Sigmoid colon (tissue), 7 donors: ENCODE measurements around the gene INSL3. TPM values are rescaled to one million over a fixed set of nuclear protein-coding genes. Genes with fewer than 3 reads are reported as not detected.

Experiments
- DNase-seq: peaks from one replicate; pipeline ENCODE4 v3.0.0-alpha.2; 2019
- H3K27ac ChIP-seq, 4 donors: fragments of 200-600 bp; sonication (generic); one replicate each; pipeline ENCODE4 v1.5.1; 2016 to 2019; ENCODE audit warnings: mild to moderate bottlenecking in 1 of 4
- H3K27me3 ChIP-seq, 3 donors: fragments of 200-600 bp; sonication (generic); one replicate each; pipeline ENCODE4 v1.5.1; 2019; ENCODE audit warnings: mild to moderate bottlenecking in 1 of 3
- H3K36me3 ChIP-seq, 4 donors: fragments of 200-600 bp; sonication (generic); one replicate each; pipeline ENCODE4 v1.5.1; 2016 to 2019
- H3K4me1 ChIP-seq, 4 donors: fragments of 200-600 bp; sonication (generic); one replicate each; pipeline ENCODE4 v1.5.1; 2017 to 2019
- H3K4me3 ChIP-seq, 4 donors: fragments of 200-600 bp; sonication (generic); one replicate each; pipeline ENCODE4 v1.5.1; 2017 to 2019; ENCODE audit warnings: mild to moderate bottlenecking in 2 of 4, moderate library complexity in 1 of 4
- H3K9me3 ChIP-seq, 4 donors: fragments of 200-600 bp in 3 of 4; sonication (generic) in 3 of 4; one replicate each; pipeline versions ENCODE4 v1.5.1 to v1.6.1; 2013 to 2019
- CTCF ChIP-seq, 4 experiments: fragments of 450-650 bp in 3 of 4; fragments of 200-600 bp in 1 of 4; IDR thresholded peaks; one replicate each; pipeline ENCODE4 v1.5.1; 2016 to 2019; ENCODE audit warnings: antibody characterized with exemption in 4 of 4, mild to moderate bottlenecking in 3 of 4, moderate library complexity in 2 of 4
- EP300 ChIP-seq, 4 donors: sonication (generic); formaldehyde crosslinking; IDR thresholded peaks; one replicate each; pipeline ENCODE4 v1.6.1; 2017; ENCODE audit warnings: antibody characterized with exemption in 4 of 4
- POLR2A ChIP-seq, 2 donors: fragments of 450-650 bp; IDR thresholded peaks; one replicate each; pipeline ENCODE4 v1.6.1; 2016; ENCODE audit warnings: antibody characterized with exemption in 2 of 2, mild to moderate bottlenecking in 2 of 2, moderate library complexity in 2 of 2
- POLR2AphosphoS5 ChIP-seq, 4 donors: sonication (generic); formaldehyde crosslinking; IDR thresholded peaks; one replicate each; pipeline ENCODE4 v1.6.1; 2017; ENCODE audit warnings: antibody characterized with exemption in 4 of 4
- WGBS, 2 donors: extraction: QIAGEN DNeasy Blood & Tissue Kit; methylation state at CpG; one replicate each; pipeline ENCODE4 v1.1.7; 2013; 5-methylcytosine and 5-hydroxymethylcytosine counted together
- intact Hi-C: fragments of 100-400 bp; cut with DNase I; formaldehyde crosslinking; loops from one replicate; pipeline ENCODE4 v1.15.1; 2023
- polyA plus RNA-seq, 3 donors: library from polyadenylated mRNA; stranded (reverse); fragments of 200-250 nt; gene quantifications; one replicate each; pipeline ENCODE4 v1.2.3, GENCODE V29; 2013
- total RNA-seq, 4 donors: library from RNA; depleted of rRNA; stranded (reverse); fragments of >200 nt; gene quantifications; one replicate each; pipeline ENCODE4 v1.1.0, GENCODE V29; 2016
- donor health status: healthy with polysubstance abuse.
- donor health status: Bipolar disorder and iron deficiency.
- donor health status: healthy.

Gene INSL3
- not detected for total RNA-seq
- polyA plus RNA-seq = under 1 TPM in 1 of 3 donors, not detected in 2; 0.85 TPM

- WGBS, 2 donors = 69 to 77% methylated on average over 34 of the region's 34 CpGs
- DNase-seq = no peak
- H3K27ac ChIP-seq = no peak within 1 kb of the TSS
- H3K9me3 ChIP-seq = no peaks in the 10 kb centered on the region
- no peak within 1 kb of the TSS for H3K4me3 ChIP-seq
- no peaks in the 10 kb centered on the region for H3K4me1 ChIP-seq
- intact Hi-C loops = no loop called here
- H3K36me3 ChIP-seq = no peaks in the 10 kb centered on the region
- no peak for TF ChIP-seq POLR2A (IDR thresholded peaks at IDR 0.05)
- no peak for TF ChIP-seq EP300 (IDR thresholded peaks at IDR 0.05)
- no peak for TF ChIP-seq POLR2AphosphoS5 (IDR thresholded peaks at IDR 0.05)
- no peak for TF ChIP-seq CTCF (IDR thresholded peaks at IDR 0.05)
- peaks cover 0 to 39% (median 4%) of the 10 kb centered on the region in 3 donors for H3K27me3 ChIP-seq
Measured at GRCh38 chr19:17821190-17821589, at the start of gene INSL3. INSL3 (minus strand) TSS chr19:17821519; CDS start chr19:17821506, 13 bp downstream.

- Histone ChIP-seq H3K4me1 (peaks cover 0 to 20% (median 18%) of the 10 kb centered on the region in 4 donors), H3K4me3 (no peak overlapping the region), H3K9me3 (no peaks in the 10 kb centered on the region), H3K36me3 (peaks cover under 1 to 20% (median 9%) of the 10 kb centered on the region in 4 donors), H3K27ac (no peak overlapping the region), H3K27me3 (peaks cover 33 to 46% (median 43%) of the 10 kb centered on the region in 3 donors)
- TF ChIP-seq CTCF (IDR thresholded peaks at IDR 0.05) (no peak), POLR2A (IDR thresholded peaks at IDR 0.05) (no peak), POLR2AphosphoS5 (IDR thresholded peaks at IDR 0.05) (no peak), EP300 (IDR thresholded peaks at IDR 0.05) (no peak)
- WGBS, 2 donors = 69 to 74% methylated on average over 11 of the region's 11 CpGs
- intact Hi-C loops = no loop called here
- DNase-seq = no peak
Measured at GRCh38 chr19:17869114-17869608, 47.8 kb upstream of the INSL3 start.

- intact Hi-C loops = no loop called here
- no peak for DNase-seq
- WGBS, 2 donors = 74 to 86% methylated on average over 6 of the region's 6 CpGs
- Histone ChIP-seq H3K4me3 (no peak overlapping the region), H3K27ac (no peak overlapping the region), H3K27me3 (peaks cover 28 to 41% (median 38%) of the 10 kb centered on the region in 3 donors), H3K36me3 (peaks cover 5 to 24% (median 13%) of the 10 kb centered on the region in 4 donors), H3K9me3 (no peaks in the 10 kb centered on the region), H3K4me1 (peaks cover 0 to 15% (median 13%) of the 10 kb centered on the region in 4 donors)
- TF ChIP-seq CTCF (IDR thresholded peaks at IDR 0.05) = no peak
- TF ChIP-seq POLR2A (IDR thresholded peaks at IDR 0.05) = no peak
- TF ChIP-seq EP300 (IDR thresholded peaks at IDR 0.05) = no peak
- no peak for TF ChIP-seq POLR2AphosphoS5 (IDR thresholded peaks at IDR 0.05)
Measured at GRCh38 chr19:17868669-17869068, 47.4 kb upstream of the INSL3 start.

GRCh38 chr19:17866964-17867486, 45.7 kb upstream of the INSL3 start:
- Histone ChIP-seq H3K36me3 (peaks cover 22 to 41% (median 29%) of the 10 kb centered on the region in 4 donors), H3K9me3 (no peaks in the 10 kb centered on the region), H3K27ac (no peak overlapping the region), H3K4me3 (no peak overlapping the region), H3K4me1 (peaks cover 0 to 8% (median 5%) of the 10 kb centered on the region in 4 donors), H3K27me3 (peaks cover 12 to 25% (median 22%) of the 10 kb centered on the region in 3 donors)
- TF ChIP-seq EP300 (IDR thresholded peaks at IDR 0.05) (no peak), POLR2A (IDR thresholded peaks at IDR 0.05) (no peak), POLR2AphosphoS5 (IDR thresholded peaks at IDR 0.05) (no peak), CTCF (IDR thresholded peaks at IDR 0.05) (no peak)
- WGBS, 2 donors = 35 to 75% methylated on average over 11 of the region's 11 CpGs
- intact Hi-C loops = no loop called here
- no peak for DNase-seq
